Progenitor cell of endocrine pancreas (in vitro differentiated cells): Measurements from ENCODE around the gene TEX2. TPM values are rescaled to one million over a fixed set of nuclear protein-coding genes. Genes with fewer than 3 reads are reported as not detected.

Experiments
- DNase-seq: peaks from one replicate; pipeline ENCODE4 v3.0.0; 2021; ENCODE audit warnings: low spot score; ENCODE audit not compliant: unreplicated experiment
- H3K27ac Mint-ChIP-seq: 2 replicates; pipeline ENCODE4 v1.8.0; 2021; ENCODE audit warnings: mild to moderate bottlenecking, moderate library complexity, mixed read lengths
- H3K27me3 Mint-ChIP-seq: 2 replicates; pipeline ENCODE4 v1.8.0; 2021; ENCODE audit warnings: mixed read lengths
- H3K36me3 Mint-ChIP-seq: 2 replicates; pipeline ENCODE4 v1.8.0; 2022; ENCODE audit warnings: mixed read lengths; ENCODE audit not compliant: insufficient read depth
- H3K4me1 Mint-ChIP-seq: 2 replicates; pipeline ENCODE4 v1.8.0; 2021; ENCODE audit warnings: low read depth, mixed read lengths
- H3K4me3 Mint-ChIP-seq: 2 replicates; pipeline ENCODE4 v1.8.0; 2021; ENCODE audit warnings: low read depth, mild to moderate bottlenecking, moderate library complexity, mixed read lengths
- H3K9me3 Mint-ChIP-seq: 2 replicates; pipeline ENCODE4 v1.8.0; 2021; ENCODE audit warnings: low read depth, mixed read lengths
- CTCF ChIP-seq: fragments of 200-600 bp; sonication (generic); IDR thresholded peaks from one replicate; pipeline ENCODE4 v1.5.0; 2021; ENCODE audit warnings: antibody characterized with exemption, mild to moderate bottlenecking; ENCODE audit not compliant: unreplicated experiment
- total RNA-seq: library from RNA; stranded (reverse); gene quantifications from 2 replicates; pipeline ENCODE4 v1.2.1, GENCODE V29; 2021

TEX2 gene
- total RNA-seq, 1 donor from 2014 or later, result 30.2 TPM

DNA sequence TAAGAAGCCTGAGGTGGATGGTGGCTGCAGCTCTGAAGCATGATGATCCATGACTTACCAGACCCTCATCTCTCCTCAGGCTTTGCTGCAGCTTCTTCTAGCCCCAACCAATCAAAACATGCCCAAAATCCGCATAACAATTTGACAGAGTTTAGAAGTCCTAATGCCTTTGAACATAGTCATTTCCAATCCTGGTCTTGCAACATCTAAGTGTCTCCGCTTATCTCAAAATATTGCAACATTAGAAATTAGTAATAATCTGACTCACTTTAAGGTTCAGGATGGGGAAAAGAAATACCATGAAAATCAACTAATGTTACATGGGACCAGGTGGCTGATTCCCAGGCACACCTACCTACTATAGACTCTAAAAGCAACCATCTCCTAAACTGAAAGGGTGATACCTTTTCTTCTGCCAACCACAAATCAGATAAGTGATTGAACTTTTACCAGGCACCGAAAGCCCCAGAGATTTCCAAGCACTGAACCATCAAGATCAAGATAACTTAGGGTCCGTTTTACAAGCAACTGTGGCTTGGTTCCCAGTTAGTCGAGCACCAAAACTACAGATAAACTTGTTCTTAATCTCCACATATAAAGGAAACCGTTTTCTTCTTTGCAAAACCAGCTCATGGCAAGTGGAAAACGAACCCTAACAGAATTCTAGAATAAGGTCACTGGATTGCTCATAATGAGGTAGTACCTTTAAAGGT, 147.1 kb downstream of the TEX2 start:
- Mint-ChIP-seq H3K27ac (no peak overlapping the region), H3K4me1 (peaks cover 12% of the 10 kb centered on the region), H3K36me3 (peaks cover 13% of the 10 kb centered on the region), H3K27me3 (no peaks in the 10 kb centered on the region), H3K4me3 (no peak overlapping the region), H3K9me3 (peaks cover 4% of the 10 kb centered on the region)
- DNase-seq, result no peak
- no peak for TF ChIP-seq CTCF

GRCh38 chr17:64115043-64115698, 147.9 kb downstream of the TEX2 start:
- H3K27me3 Mint-ChIP-seq, result no peaks in the 10 kb centered on the region
- no peak overlapping the region for H3K27ac Mint-ChIP-seq
- H3K9me3 Mint-ChIP-seq, result peaks cover 4% of the 10 kb centered on the region
- TF ChIP-seq CTCF, result no peak
- no peak for DNase-seq
- H3K4me1 Mint-ChIP-seq, result peaks cover 10% of the 10 kb centered on the region
- H3K36me3 Mint-ChIP-seq, result peaks cover 17% of the 10 kb centered on the region
- H3K4me3 Mint-ChIP-seq, result no peak overlapping the region

DNA sequence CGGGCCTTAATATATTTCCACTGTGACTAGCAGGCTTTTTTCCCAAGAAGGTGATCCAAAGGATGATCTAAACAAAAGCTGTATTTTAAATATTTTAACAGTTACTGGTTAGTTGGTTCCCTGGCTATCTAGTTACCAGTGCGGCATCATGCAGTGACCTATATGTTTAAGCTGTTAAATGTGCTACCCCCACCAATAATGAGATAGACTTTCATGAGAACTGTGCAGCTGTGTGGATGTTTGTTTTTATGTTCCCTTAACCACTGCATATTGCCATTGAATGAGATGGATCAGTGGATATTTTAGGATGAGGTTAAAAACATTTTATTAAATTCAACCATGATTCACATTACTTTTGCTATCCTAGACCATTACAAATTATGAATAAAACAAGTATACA, 150.1 kb downstream of the TEX2 start:
- H3K4me3 Mint-ChIP-seq, result no peak overlapping the region
- peaks cover 4% of the 10 kb centered on the region for H3K9me3 Mint-ChIP-seq
- no peaks in the 10 kb centered on the region for H3K27me3 Mint-ChIP-seq
- TF ChIP-seq CTCF, result no peak
- H3K36me3 Mint-ChIP-seq, result peaks cover 19% of the 10 kb centered on the region
- H3K27ac Mint-ChIP-seq, result no peak overlapping the region
- H3K4me1 Mint-ChIP-seq, result peaks cover 7% of the 10 kb centered on the region
- no peak for DNase-seq

- peaks cover 12% of the 10 kb centered on the region for H3K4me1 Mint-ChIP-seq
- no peak for TF ChIP-seq CTCF
- H3K36me3 Mint-ChIP-seq, result peaks cover 18% of the 10 kb centered on the region
- no peak overlapping the region for H3K27ac Mint-ChIP-seq
- DNase-seq, result no peak
- no peak overlapping the region for H3K4me3 Mint-ChIP-seq
- peaks cover 4% of the 10 kb centered on the region for H3K9me3 Mint-ChIP-seq
- no peaks in the 10 kb centered on the region for H3K27me3 Mint-ChIP-seq
These were observed 151.2 kb downstream of the TEX2 start for GRCh38 chr17:64111831-64112230.

DNA sequence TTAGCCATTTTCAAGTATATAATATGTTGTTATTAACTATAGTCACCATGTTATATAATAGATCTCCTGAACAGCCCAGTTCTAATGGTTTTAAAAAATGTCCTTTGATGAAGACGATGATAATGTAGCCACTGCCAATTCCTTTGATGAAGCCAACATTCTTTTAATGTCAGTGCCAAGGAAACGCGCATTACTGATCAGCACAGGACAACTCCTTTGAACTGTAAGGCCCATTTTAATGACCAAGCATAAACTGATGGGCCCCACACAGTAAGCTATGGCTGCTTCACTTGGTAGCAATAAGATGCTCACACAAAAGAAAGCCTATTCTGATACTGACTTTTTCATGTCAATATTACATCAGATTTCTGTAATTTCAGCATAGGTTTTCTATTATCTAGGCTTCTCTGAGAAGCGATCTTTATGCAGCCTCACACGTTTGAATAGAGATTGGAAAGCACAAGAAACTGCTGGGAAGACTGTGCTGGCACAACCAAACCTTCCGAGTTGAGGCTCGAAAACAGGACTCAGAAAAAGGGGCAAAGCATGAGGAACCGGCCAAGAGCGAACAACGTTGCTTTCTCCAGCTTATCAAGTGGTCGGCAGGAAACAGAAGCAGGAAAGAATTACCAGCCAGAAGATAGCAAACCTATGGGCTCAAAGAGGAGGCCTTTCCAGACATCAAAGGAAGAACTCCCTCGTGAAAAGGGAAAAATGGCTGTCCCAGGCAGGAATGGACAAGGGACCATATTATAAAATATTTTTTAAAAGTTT, 152.5 kb downstream of the TEX2 start:
- DNase-seq, result no peak
- TF ChIP-seq CTCF, result no peak
- Mint-ChIP-seq H3K27me3 (no peaks in the 10 kb centered on the region), H3K9me3 (peaks cover 4% of the 10 kb centered on the region), H3K4me1 (peaks cover 17% of the 10 kb centered on the region), H3K36me3 (peaks cover 15% of the 10 kb centered on the region), H3K4me3 (no peak overlapping the region), H3K27ac (peak overlapping the region; percentile 26)
